GM13977 (cell line): ENCODE measurements around the gene ALDOB.

ENCODE experiments used
- DNase-seq: peaks from one replicate; pipeline ENCODE4 v3.0.0; 2012; ENCODE audit warnings: low spot score
- CTCF ChIP-seq: IDR thresholded peaks from 2 replicates; pipeline ENCODE4 v1.5.1; 2012; ENCODE audit warnings: mild to moderate bottlenecking, control low read depth; ENCODE audit not compliant: insufficient read depth; ENCODE audit errors: extremely low read depth, missing control alignments
- in situ Hi-C: fragments of 300-500 bp; cut with MboI; formaldehyde crosslinking; loops from one replicate; pipeline ENCODE4 v1.12.0; 2022; ENCODE audit warnings: low sequenced_read_pairs, low pct_unique_long_range_greater_than_20kb, mixed read lengths, inconsistent platforms; ENCODE audit not compliant: unreplicated experiment

ALDOB gene

GRCh38 chr9:101451498-101451897 is 15.9 kb upstream of the ALDOB start:
- no peak for DNase-seq
- in situ Hi-C loops = no loop called here
- TF ChIP-seq CTCF = no peak

DNA sequence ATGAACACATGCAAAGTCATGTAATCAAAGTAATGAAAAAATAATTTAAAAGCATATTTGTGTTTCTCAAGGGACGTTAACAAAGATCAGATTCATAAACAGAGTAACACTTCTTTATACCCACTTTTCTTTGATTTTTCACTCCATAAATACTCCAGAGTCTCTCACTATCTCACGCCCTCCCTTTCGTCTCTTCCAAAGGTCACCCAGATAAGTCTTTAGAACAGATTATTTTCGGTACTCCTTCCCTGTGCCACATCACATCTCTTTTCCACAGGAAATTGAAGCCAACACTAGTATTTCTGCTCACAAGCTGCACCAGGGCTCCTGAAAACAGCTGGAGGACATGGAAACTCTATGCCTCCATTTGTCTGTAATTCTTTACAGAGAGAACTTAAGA is 15.4 kb upstream of the ALDOB start:
- no peak for DNase-seq
- no peak for TF ChIP-seq CTCF
- in situ Hi-C loops = no loop called here

DNA sequence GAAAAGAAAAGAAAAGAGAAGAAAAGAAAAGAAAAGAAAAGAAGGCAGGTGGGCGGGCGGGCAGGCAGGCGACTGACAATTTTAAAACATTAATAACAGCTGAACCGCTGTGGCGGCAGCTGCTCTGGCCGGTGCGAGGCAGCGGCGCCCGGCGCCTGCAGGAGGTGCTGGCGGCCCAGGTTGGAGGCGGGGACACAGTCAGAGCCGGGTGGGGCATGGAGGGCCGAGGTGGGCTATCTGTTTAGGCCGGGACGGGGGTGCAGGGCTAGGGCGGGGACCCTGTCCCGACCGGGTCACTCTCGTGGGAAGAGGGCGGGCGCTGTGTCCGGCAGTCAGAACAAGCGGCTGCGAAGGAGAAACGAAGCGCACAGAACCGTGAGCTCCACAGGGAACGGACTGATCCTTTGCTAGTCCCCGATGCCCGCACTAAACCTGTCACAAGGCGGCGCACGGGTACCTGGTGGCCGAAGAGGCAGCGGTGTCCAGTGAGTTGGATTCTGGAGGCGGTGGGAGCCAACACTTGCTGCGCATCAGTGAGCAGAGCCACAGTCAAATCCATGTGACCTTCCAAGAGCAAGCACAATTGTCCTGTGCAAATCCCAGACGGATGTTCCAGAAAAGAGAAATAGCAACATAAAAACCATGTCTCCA is 13.6 kb upstream of the ALDOB start:
- TF ChIP-seq CTCF = peak; percentile 81
- DNase-seq = peak; percentile 78
- in situ Hi-C loops = no loop called here

DNA sequence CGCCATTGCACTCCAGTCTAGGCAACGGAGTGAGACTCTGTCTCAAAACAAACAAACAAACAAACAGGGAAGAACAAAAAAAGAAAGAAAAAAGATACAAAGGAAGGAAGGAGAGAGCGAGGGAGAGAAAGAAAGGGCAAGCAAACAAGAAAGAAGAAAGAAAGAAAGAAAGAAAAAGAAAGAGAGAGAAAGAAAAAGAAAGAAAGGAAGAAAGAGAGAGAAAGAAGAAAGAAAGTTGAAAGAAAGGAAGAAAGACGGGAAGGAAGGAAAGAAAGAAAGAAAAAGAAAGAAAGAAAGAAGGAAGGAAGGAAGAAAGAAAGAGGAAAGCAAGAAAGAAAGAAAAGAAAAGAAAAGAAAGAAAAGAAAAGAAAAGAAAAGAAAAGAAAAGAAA is 13.1 kb upstream of the ALDOB start:
- DNase-seq = no peak
- in situ Hi-C loops = no loop called here
- TF ChIP-seq CTCF = no peak

GRCh38 chr9:101446732-101447131 is 11.2 kb upstream of the ALDOB start:
- TF ChIP-seq CTCF = no peak
- in situ Hi-C loops = no loop called here
- no peak for DNase-seq

- in situ Hi-C loops = no loop called here
- no peak for TF ChIP-seq CTCF
- no peak for DNase-seq
These were observed 9.9 kb upstream of the ALDOB start for GRCh38 chr9:101445353-101446029.
